ENCODE measurements around the gene WDFY1. TPM values are rescaled to one million over a fixed set of nuclear protein-coding genes. Genes with fewer than 3 reads are reported as not detected.

Gene WDFY1
- total RNA-seq, 3 donors from 2014 or later: 45.2 to 57.6 (median 46.2) TPM

GRCh38 chr2:223936862-223937326, 8.2 kb downstream of the WDFY1 start:
- no peak overlapping the region for H3K4me3 ChIP-seq
- H3K36me3 ChIP-seq: no peaks in the 10 kb centered on the region
- peaks cover 0 to 4% of the 10 kb centered on the region in 2 donors for H3K4me1 ChIP-seq
- intact Hi-C loops (cut with DNase I; ENCODE audit: low total_unique reads): no loop called here
- DNase-seq (ENCODE audit: low spot score in 2 of 2): no peak
- no peak overlapping the region for H3K27ac ChIP-seq
- TF ChIP-seq, protein P1, sequence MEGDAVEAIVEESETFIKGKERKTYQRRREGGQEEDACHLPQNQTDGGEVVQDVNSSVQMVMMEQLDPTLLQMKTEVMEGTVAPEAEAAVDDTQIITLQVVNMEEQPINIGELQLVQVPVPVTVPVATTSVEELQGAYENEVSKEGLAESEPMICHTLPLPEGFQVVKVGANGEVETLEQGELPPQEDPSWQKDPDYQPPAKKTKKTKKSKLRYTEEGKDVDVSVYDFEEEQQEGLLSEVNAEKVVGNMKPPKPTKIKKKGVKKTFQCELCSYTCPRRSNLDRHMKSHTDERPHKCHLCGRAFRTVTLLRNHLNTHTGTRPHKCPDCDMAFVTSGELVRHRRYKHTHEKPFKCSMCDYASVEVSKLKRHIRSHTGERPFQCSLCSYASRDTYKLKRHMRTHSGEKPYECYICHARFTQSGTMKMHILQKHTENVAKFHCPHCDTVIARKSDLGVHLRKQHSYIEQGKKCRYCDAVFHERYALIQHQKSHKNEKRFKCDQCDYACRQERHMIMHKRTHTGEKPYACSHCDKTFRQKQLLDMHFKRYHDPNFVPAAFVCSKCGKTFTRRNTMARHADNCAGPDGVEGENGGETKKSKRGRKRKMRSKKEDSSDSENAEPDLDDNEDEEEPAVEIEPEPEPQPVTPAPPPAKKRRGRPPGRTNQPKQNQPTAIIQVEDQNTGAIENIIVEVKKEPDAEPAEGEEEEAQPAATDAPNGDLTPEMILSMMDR (IDR thresholded peaks at IDR 0.05): no peak
- TF ChIP-seq POLR2A (IDR thresholded peaks at IDR 0.05): no peak
- TF ChIP-seq POLR2AphosphoS5 (IDR thresholded peaks at IDR 0.05): no peak
- H3K27me3 ChIP-seq: no peaks in the 10 kb centered on the region
- no peaks in the 10 kb centered on the region for H3K9me3 ChIP-seq

- Histone ChIP-seq H3K9me3 (no peaks in the 10 kb centered on the region), H3K27ac (no peak overlapping the region), H3K4me1 (peaks cover 0 to 4% of the 10 kb centered on the region in 2 donors), H3K27me3 (no peaks in the 10 kb centered on the region), H3K4me3 (no peak overlapping the region), H3K36me3 (no peaks in the 10 kb centered on the region)
- intact Hi-C loops (cut with DNase I; ENCODE audit: low total_unique reads): no loop called here
- TF ChIP-seq, protein P1 (IDR thresholded peaks at IDR 0.05): no peak
- TF ChIP-seq POLR2A (IDR thresholded peaks at IDR 0.05) (no peak), POLR2AphosphoS5 (IDR thresholded peaks at IDR 0.05) (no peak)
- DNase-seq (ENCODE audit: low spot score in 2 of 2): no peak
Observed at GRCh38 chr2:223935459-223936125, 9.5 kb downstream of the WDFY1 start.

DNA sequence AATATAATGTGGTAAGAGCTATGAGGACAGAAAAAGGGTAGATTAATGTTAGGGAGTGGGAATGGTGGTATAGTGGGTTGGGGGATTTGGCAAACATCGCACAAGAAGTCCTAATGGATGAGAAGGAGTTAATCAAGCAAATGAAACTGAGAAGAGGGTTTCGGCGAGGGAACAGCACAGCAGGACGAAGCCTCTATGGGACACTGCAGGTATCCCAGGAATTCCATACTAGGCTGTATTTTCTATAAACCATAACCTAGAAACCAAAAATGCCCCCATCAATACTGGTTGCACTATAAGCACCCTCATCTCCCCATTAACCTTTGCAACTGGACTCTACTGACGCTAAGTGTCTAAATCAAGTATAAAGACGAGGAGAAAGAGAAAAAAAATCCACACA, 10.3 kb downstream of the WDFY1 start:
- H3K4me1 ChIP-seq: peaks cover 0 to 4% of the 10 kb centered on the region in 2 donors
- H3K36me3 ChIP-seq: no peaks in the 10 kb centered on the region
- no peak overlapping the region for H3K27ac ChIP-seq
- H3K27me3 ChIP-seq: no peaks in the 10 kb centered on the region
- no peak for DNase-seq (ENCODE audit: low spot score in 2 of 2)
- TF ChIP-seq POLR2AphosphoS5 (IDR thresholded peaks at IDR 0.05): no peak
- TF ChIP-seq, protein P1 (IDR thresholded peaks at IDR 0.05): no peak
- TF ChIP-seq POLR2A (IDR thresholded peaks at IDR 0.05): no peak
- no peak overlapping the region for H3K4me3 ChIP-seq
- H3K9me3 ChIP-seq: no peaks in the 10 kb centered on the region
- intact Hi-C loops (cut with DNase I; ENCODE audit: low total_unique reads): no loop called here

GRCh38 chr2:223932816-223933800, 12.0 kb downstream of the WDFY1 start:
- DNase-seq (ENCODE audit: low spot score in 2 of 2): no peak
- H3K27ac ChIP-seq: no peak overlapping the region
- H3K9me3 ChIP-seq: no peaks in the 10 kb centered on the region
- TF ChIP-seq, protein P1 (IDR thresholded peaks at IDR 0.05): no peak
- TF ChIP-seq POLR2A (IDR thresholded peaks at IDR 0.05): no peak
- TF ChIP-seq POLR2AphosphoS5 (IDR thresholded peaks at IDR 0.05): no peak
- intact Hi-C loops (cut with DNase I; ENCODE audit: low total_unique reads): no loop called here
- no peak overlapping the region for H3K4me3 ChIP-seq
- no peaks in the 10 kb centered on the region for H3K36me3 ChIP-seq
- H3K27me3 ChIP-seq: no peaks in the 10 kb centered on the region
- H3K4me1 ChIP-seq: peaks cover 2 to 4% of the 10 kb centered on the region in 2 donors
